ENCODE measurements around the gene GHRH.

The GHRH gene

DNA sequence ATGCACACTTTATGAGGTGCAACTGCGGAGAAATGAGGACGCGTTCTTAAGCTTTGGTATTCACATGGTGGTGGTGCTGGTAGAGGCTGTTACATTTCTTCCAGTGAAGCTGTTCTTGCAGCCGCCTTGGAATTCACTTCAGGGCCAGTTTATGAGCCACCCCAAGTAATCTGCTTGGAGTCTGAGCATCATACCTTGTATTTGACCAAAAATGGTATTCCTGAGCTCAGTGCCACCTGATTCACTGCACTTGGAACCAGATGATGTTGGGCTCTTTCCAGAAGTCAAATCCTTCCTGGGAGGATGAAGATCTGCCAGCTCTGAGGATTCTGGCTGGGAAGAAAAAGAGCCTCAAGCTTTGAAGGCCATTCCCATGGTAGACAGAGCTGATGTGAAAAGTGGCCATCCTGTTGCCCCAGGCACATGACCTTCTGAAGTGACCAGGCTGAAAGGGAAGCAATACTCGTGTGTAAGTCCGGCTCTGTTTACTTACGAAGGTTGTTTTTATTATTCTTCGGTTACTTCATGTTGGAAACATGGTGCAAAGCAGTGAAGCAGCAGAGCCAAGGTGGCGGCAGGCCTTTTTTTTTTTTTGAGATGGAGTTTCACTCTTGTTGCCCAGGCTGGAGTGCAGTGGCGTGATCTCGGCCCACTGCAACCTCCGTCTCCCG is 35.6 kb upstream of the GHRH start:
- H3K9me3 ChIP-seq (ENCODE audit: control insufficient read depth, insufficient read depth, low read length) = 0 out of 2 replicates have a peak, but pooled peaks cover 2% of the 10 kb centered on the region
- H3K4me1 ChIP-seq (ENCODE audit: insufficient read depth, low read length) = peaks cover 9% of the 10 kb centered on the region; the same call in 1 of the 2 replicates
- no peak overlapping the region for H3K9ac ChIP-seq (ENCODE audit: low read depth, low read length)
- peaks cover 10% of the 10 kb centered on the region; the same call in 1 of the 2 replicates for H3K36me3 ChIP-seq (ENCODE audit: insufficient read depth, low read length)

DNA sequence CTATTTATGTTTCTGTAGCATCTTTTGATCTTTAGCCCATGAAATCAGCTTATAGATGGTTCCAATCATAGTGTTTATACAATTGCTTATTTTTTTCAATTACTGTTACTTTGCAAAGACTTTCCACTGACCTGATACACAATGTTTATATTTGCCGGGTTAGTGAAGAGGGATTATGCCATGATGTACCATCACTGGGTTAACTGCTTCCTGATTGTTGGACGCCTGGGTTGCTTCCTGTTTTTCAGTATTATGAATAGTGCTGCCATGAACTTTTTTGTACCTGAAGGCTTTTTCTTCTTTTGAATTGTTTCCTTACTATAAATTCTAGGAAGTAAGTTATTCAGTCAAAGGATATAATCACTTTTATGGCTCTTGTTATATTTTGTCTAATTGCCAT is 34.8 kb upstream of the GHRH start:
- Histone ChIP-seq H3K9ac (ENCODE audit: low read depth, low read length) (no peak overlapping the region), H3K4me1 (ENCODE audit: insufficient read depth, low read length) (peaks cover 9% of the 10 kb centered on the region; the same call in 1 of the 2 replicates), H3K36me3 (ENCODE audit: insufficient read depth, low read length) (peaks cover 8% of the 10 kb centered on the region), H3K9me3 (ENCODE audit: control insufficient read depth, insufficient read depth, low read length) (0 out of 2 replicates have a peak, but pooled peaks cover 2% of the 10 kb centered on the region)

DNA sequence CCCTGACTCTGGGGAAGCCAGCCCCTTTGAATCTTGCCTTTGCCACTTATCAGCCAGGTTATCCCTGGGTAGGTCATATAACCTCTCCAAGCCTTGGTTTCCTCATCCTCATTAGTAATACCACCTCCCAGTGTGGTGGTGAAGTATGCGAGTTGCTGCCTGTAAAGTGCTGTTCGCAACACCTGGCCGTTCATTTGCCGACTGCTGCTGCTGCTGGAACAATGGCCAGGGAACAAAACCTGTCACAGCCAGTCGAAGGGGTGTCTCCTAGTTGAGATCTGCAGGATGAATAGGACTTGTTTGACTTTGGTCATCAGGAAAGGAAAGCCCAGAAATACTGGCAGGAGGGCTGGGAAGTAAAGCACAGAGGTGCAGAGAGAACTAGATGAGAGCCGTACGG is 34.0 kb upstream of the GHRH start:
- peaks cover 7% of the 10 kb centered on the region for H3K36me3 ChIP-seq (ENCODE audit: insufficient read depth, low read length)
- peaks cover 9% of the 10 kb centered on the region; the same call in 1 of the 2 replicates for H3K4me1 ChIP-seq (ENCODE audit: insufficient read depth, low read length)
- H3K9me3 ChIP-seq (ENCODE audit: control insufficient read depth, insufficient read depth, low read length) = 0 out of 2 replicates have a peak, but pooled peaks cover 2% of the 10 kb centered on the region
- no peak overlapping the region for H3K9ac ChIP-seq (ENCODE audit: low read depth, low read length)

DNA sequence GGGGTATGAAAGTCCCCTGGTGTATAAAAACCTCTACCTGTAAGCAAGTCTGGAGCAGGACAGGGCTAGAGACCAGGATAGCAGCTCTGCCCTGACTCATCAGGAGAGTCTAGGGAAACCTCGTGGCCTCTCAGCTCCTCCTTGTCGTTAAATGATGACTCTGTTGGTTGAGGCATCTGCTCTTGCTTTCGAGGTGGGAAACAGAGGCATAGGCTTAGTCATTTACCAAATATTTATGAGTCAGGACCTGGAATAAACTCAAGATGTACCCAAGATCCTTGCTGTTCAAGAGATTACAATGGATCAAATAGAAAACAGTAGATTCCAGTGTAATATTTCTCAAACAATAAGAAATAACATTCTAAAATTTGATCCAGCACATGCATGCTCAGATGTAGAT is 33.4 kb upstream of the GHRH start:
- Histone ChIP-seq H3K36me3 (ENCODE audit: insufficient read depth, low read length) (peaks cover 7% of the 10 kb centered on the region), H3K9ac (ENCODE audit: low read depth, low read length) (no peak overlapping the region), H3K4me1 (ENCODE audit: insufficient read depth, low read length) (peaks cover 9% of the 10 kb centered on the region; the same call in 1 of the 2 replicates), H3K9me3 (ENCODE audit: control insufficient read depth, insufficient read depth, low read length) (0 out of 2 replicates have a peak, but pooled peaks cover 2% of the 10 kb centered on the region)

DNA sequence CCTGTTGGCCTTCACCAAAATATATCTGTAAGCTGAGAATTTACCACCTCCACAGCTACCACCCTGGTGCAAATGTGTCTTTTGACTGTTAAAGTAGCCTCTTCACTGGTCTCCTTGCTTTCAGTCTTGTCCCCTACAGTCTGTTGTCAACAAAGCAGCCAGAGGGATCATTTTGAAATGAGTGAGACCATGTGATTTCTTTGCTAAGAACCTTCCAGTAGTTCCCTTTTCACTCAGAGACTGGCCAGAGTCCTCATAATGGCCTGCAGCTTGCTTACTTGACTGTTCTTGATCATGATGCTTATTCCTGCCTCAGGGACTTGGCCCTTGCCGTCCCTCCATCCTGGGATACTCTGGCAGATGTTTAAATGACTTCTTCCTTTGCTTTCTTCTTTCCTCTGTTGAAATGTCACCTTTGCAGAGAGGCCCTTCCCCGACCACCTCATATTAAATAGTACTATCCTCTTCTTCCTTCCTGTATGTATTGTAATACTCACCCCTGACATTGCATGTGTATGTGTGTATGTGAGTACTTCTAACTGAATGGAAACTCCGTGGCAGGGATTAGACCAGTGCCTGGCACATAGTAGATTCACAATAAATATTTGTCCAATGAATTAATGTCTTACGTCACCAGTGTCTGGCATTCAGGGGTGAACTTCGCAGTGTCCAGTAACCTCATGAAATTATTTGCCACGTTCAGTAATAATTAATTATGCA is 32.8 kb upstream of the GHRH start:
- Histone ChIP-seq H3K4me1 (ENCODE audit: insufficient read depth, low read length) (peaks cover 9% of the 10 kb centered on the region; the same call in 1 of the 2 replicates), H3K36me3 (ENCODE audit: insufficient read depth, low read length) (peaks cover 7% of the 10 kb centered on the region), H3K9me3 (ENCODE audit: control insufficient read depth, insufficient read depth, low read length) (0 out of 2 replicates have a peak, but pooled peaks cover 2% of the 10 kb centered on the region), H3K9ac (ENCODE audit: low read depth, low read length) (no peak overlapping the region)

DNA sequence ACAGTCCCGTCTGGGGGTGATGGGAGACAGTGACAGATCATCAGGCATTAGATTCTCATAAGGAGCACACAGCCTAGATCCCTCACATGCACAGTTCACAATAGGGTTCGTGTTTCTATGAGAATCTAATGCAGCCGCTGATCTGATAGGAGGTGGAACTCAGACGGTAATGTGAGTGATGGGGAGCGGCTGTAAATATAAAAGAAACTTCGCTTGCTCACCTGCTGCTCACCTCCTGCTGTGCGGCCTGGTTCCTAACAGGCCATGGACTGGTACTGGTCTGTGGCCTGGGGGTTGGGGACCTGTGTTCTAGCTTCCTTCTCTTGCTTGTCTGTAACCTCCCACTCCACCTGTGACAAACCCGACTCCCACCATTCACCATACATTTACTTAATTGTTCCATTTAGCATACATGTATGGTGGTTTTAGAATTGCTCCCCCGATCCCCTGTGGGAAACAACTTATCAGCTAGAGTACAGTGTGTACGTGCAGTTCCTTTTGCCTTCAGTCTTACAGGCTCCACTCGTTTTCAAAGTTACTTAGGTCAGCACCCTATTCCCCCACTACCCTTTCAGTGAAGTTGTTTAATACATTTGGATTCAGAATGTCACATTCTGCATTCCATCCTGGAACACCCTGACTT is 31.8 kb upstream of the GHRH start:
- H3K9me3 ChIP-seq (ENCODE audit: control insufficient read depth, insufficient read depth, low read length) = 0 out of 2 replicates have a peak, but pooled peaks cover 2% of the 10 kb centered on the region
- H3K36me3 ChIP-seq (ENCODE audit: insufficient read depth, low read length) = peaks cover 7% of the 10 kb centered on the region
- H3K9ac ChIP-seq (ENCODE audit: low read depth, low read length) = no peak overlapping the region
- peaks cover 9% of the 10 kb centered on the region; the same call in 1 of the 2 replicates for H3K4me1 ChIP-seq (ENCODE audit: insufficient read depth, low read length)

DNA sequence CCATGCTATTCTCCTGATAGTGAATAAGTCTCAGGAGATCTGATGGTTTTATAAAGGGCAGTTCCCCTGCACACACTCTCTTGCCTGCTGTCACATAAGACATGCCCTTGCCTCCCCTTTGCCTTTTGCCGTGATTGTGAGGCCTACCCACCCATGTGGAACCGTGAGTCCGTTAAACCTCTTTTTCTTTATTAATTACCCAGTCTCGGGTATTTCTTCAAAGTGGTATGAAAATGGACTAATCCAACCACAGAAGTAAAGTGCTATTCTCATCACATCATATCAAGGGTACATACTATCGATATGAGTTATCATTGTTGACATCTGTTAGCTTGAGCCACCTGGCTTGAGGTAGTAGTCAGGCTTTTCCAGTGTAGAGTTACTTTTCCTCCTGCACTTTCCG is 30.1 kb upstream of the GHRH start:
- no peak overlapping the region for H3K9ac ChIP-seq (ENCODE audit: low read depth, low read length)
- peaks cover 7% of the 10 kb centered on the region for H3K36me3 ChIP-seq (ENCODE audit: insufficient read depth, low read length)
- H3K4me1 ChIP-seq (ENCODE audit: insufficient read depth, low read length) = peaks cover 9% of the 10 kb centered on the region; the same call in 1 of the 2 replicates
- H3K9me3 ChIP-seq (ENCODE audit: control insufficient read depth, insufficient read depth, low read length) = 0 out of 2 replicates have a peak, but pooled peaks cover 2% of the 10 kb centered on the region

DNA sequence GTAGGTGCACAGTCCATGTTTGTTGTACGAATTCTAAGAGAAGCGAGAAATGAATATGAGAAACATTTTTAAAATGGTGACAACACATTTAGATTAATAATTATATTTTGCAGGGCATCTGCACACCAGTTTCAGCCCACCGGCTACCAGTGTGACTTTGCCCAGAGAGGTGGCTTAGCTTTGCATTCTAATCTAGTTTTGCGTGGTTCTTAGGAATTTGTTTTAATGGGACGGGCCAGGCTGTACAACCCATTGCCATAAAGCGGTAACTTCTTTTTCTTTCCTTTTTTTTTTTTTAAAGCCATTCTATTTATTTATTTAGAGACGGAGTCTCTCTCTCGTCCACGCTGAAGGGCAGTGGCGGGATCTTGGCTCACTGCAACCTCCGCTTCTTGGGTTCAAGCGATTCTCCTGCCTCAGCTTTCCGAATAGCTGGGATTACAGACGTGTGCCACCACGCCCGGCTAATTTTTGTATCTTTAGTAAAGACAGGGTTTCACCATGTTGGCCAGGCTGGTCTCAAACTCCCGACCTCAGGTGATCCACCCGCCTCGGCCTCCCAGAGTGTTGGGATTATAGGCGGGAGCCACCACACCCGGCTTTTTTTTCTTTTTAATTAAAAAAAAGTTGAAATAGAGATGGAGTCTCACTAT is 28.7 kb upstream of the GHRH start:
- H3K9ac ChIP-seq (ENCODE audit: low read depth, low read length) = peak overlapping the region; percentile 96
- H3K9me3 ChIP-seq (ENCODE audit: control insufficient read depth, insufficient read depth, low read length) = 0 out of 2 replicates have a peak, but pooled peaks cover 2% of the 10 kb centered on the region
- H3K36me3 ChIP-seq (ENCODE audit: insufficient read depth, low read length) = peaks cover 7% of the 10 kb centered on the region
- peaks cover 2% of the 10 kb centered on the region; the same call in 1 of the 2 replicates for H3K4me1 ChIP-seq (ENCODE audit: insufficient read depth, low read length)

DNA sequence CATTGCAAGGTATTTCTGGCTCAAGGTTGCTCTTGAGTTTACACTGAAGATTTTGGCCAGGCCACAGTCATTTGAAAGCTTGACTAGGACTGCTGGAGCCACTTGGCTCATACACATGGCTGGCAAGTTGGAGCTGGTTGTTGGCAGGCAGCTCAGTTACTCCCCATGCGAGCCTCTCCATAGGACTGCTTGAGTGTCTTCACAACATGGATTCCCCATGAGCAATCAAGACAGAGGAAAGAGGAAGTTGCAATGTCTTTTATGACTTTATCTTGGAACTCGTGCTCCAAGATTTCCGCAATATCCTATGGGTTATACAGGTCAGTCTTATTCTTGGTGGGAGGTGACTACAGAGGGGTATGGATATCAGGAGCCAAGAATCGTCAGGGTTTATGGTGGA is 26.5 kb upstream of the GHRH start:
- Histone ChIP-seq H3K9ac (ENCODE audit: low read depth, low read length) (no peak overlapping the region), H3K36me3 (ENCODE audit: insufficient read depth, low read length) (peaks cover 7% of the 10 kb centered on the region), H3K4me1 (ENCODE audit: insufficient read depth, low read length) (no peaks in the 10 kb centered on the region), H3K9me3 (ENCODE audit: control insufficient read depth, insufficient read depth, low read length) (no peaks in the 10 kb centered on the region)

DNA sequence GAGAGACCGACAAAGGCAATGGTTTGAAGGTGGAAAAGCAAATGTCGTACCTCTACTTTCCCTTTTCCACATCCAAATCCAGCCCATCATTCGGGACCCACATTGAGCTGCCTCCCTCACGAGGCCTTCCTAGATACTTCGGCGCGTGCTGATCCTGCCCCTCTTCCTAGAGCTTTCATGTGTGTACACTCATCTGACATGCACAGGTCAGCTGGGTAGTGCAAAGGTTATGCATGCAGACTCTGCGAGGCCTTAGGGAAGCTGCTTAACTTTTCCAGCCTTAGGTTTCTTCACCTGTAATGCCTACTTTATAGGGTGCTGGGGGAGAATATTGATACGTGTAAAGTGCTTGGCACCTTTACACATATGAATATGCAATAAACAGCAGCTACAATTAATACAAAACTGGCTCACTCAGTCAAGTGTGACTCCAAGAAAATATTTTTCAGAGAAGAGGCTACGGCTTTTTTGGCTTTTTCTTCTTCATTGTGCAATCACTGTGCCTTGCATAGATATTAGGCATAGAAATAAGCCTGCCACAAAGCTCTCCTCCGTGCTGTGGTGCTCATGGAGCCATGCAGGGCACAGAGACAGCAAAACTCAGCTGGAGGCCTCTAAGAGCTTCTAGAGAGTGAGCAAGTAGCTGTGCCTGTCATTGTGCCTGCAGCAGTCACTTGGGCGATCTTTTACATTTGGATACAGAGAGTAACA is 24.2 kb upstream of the GHRH start:
- Histone ChIP-seq H3K9ac (ENCODE audit: low read depth, low read length) (no peak overlapping the region), H3K9me3 (ENCODE audit: control insufficient read depth, insufficient read depth, low read length) (no peaks in the 10 kb centered on the region), H3K36me3 (ENCODE audit: insufficient read depth, low read length) (no peaks in the 10 kb centered on the region), H3K4me1 (ENCODE audit: insufficient read depth, low read length) (peaks cover 4% of the 10 kb centered on the region)

DNA sequence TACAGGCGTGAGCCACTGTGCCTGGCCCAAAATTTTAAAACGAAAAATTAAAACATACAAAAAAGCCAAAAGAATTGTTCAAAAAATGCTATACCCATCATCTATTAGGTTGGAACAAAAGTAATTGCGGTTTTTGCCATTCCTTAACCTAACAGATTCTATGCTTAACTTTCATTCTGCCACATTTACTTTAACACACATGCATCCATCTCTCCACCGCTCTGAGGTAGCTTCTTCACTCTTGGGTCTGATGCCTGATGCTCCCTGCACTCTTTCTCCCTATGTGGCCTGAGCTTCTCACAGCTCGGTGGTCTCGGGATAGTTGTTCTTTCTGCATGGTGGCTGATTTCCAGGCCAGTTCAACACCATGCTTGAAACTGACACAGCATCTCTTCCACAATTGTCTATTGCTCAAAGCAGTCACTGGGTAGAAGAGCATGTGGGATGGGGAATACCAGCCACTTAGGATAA is 23.1 kb upstream of the GHRH start:
- Histone ChIP-seq H3K4me1 (ENCODE audit: insufficient read depth, low read length) (peaks cover 4% of the 10 kb centered on the region), H3K9ac (ENCODE audit: low read depth, low read length) (no peak overlapping the region), H3K9me3 (ENCODE audit: control insufficient read depth, insufficient read depth, low read length) (no peaks in the 10 kb centered on the region), H3K36me3 (ENCODE audit: insufficient read depth, low read length) (no peaks in the 10 kb centered on the region)

DNA sequence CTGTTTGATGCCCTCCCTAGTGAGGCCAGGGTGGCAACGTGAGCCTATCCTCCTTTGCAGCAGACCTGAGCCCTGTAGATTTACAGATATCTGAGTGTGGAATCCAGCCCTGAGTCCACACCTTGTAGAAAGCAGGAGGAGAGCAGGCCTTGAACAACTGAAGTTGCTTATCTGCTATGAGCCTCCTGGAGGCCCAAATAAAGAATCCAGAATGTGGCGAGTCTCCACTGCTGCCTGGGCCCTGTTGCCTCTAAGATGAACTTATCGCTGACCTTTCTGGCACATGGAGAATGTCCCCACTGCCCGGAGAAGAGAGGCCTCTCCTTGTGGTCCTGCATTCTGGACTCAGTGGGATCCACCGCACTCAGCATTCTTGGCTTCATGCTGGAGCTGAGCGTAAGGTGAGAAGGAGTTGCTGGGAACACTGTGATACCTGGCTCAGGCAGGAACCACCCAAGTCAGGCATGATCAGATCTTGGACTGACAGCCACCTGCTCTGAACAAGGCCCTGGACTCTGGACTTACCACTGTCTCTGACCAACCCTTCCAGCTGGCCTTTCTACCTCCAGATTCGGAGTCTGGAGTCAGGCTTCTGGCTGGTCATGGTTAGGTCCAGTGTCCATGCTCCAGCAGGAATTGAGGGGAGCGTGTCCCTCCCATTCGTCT is 22.0 kb upstream of the GHRH start:
- peaks cover 4% of the 10 kb centered on the region for H3K4me1 ChIP-seq (ENCODE audit: insufficient read depth, low read length)
- no peaks in the 10 kb centered on the region for H3K9me3 ChIP-seq (ENCODE audit: control insufficient read depth, insufficient read depth, low read length)
- H3K9ac ChIP-seq (ENCODE audit: low read depth, low read length) = no peak overlapping the region
- H3K36me3 ChIP-seq (ENCODE audit: insufficient read depth, low read length) = no peaks in the 10 kb centered on the region

DNA sequence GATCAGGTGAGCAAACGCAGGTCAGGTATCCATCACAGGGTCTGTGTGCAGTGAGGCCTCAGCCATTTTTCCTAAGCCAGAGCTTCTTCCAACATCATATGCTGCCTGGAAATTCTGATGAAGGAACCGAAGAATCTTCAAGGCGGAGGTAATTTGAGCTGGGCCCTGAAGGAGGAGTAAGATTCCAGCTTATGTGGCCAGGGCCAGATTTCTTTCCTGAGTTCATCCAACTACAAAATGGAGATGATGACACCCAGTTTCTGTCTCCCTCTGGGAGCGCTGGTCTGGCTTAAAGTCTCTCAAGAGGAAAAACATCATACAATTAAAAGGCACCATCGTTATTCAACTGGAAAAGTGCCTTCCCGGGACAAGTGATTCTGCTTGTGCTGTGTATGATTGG is 20.9 kb upstream of the GHRH start:
- no peak overlapping the region for H3K9ac ChIP-seq (ENCODE audit: low read depth, low read length)
- peaks cover 4% of the 10 kb centered on the region for H3K4me1 ChIP-seq (ENCODE audit: insufficient read depth, low read length)
- no peaks in the 10 kb centered on the region for H3K9me3 ChIP-seq (ENCODE audit: control insufficient read depth, insufficient read depth, low read length)
- H3K36me3 ChIP-seq (ENCODE audit: insufficient read depth, low read length) = no peaks in the 10 kb centered on the region
